HS-5 (cell line): ENCODE results near the gene NFYC.
"Not testable (repeated sequence)": the region's sequence is repeated elsewhere in the genome, so short reads cannot be mapped to it uniquely, and the experiment has no call there.

Experiments
- DNase-seq: peaks from one replicate; pipeline ENCODE4 v3.0.0-alpha.2; 2012; ENCODE audit warnings: low read depth

NFYC gene

DNA sequence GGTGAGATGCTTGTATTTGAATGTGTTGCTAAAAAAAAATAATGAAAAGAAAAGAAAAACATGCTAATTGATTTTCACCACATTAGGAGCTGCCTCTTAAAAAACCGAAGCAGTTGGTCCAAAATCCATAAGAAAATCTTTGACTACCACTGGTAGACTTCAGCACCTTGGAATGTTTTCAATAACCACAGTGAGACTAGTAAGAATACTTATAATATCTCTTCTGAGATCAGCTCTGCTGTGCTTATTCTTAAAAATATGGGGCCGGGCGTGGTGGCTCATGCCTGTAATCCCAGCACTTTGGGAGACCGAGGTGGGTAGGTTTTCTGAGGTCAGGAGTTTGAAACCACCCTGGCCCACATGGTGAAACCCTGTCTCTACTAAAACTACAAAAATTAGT lies 15.1 kb downstream of the NFYC start:
- no peak for DNase-seq

DNA sequence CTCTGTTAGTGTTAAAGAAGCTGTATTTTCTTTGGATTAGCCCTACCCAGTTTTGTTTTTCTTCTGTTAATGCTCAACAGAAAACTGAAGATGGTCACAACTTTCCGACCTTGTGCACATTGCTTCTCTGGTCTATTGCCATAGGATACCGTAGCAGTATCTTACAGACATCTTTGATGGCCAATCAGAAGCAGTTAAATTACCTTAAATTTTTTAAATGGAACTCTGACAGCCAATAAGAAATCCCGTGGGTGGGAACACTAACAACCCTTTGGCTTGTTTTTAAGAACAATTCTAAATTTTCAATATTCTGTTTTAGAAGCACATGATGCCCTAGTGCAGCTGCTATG lies 17.2 kb downstream of the NFYC start:
- peak; percentile 79 for DNase-seq

DNA sequence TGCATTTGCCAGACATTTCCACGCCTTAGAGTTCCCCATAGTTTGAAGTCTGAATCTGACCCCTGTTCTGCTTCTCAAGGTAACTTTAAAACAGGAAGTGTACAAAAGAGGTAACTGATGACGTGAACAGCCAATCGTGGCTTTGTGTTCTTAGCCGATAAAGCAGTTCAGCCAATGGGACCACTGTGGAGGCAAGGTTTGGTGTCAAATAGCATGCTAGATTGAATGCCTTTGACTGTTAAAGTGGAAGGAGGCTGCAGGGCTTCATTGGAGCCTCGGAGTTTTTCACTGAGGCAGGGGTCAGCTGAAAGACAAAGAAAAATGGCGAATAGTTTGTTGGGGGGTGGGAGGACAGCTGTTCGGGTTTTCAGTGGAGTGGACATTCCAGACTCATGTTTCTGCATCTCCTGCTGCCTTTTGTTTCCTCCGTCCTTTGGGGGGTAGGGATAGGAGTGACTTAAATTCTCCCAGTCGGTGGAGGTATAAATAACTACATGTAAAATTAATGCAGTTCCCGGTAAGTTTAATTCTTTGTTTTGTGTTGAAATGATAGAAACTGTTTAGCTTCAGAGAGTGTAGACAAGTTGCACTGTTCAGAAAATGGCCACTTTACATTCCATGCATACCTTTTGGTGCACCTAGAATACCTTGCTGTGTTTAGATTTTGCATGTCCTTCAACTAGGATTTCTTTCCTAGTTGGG lies 17.7 kb downstream of the NFYC start:
- peak; percentile 86 for DNase-seq

DNA sequence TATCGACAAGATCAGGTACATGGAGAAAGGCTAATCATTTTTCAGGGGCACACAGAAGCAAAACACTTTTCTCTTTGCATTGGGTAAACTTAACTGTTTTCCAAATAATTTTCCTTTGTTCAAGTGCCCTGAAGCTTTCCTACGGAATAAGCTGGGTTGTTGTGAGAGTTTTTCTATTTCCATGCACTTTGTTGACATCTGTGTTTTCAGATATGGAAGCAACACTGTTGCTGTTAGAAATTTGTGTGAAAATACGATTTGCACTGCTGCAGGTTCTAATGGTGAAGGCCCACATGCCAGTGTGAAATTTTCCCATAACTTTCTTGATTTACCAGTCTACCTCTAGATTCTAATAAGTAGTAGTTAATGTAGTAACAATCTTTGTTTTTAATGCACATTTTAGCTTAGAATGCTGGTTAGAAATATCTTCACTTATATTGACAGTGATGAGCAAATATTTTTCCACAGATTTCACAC lies 18.3 kb downstream of the NFYC start:
- no peak for DNase-seq

DNA sequence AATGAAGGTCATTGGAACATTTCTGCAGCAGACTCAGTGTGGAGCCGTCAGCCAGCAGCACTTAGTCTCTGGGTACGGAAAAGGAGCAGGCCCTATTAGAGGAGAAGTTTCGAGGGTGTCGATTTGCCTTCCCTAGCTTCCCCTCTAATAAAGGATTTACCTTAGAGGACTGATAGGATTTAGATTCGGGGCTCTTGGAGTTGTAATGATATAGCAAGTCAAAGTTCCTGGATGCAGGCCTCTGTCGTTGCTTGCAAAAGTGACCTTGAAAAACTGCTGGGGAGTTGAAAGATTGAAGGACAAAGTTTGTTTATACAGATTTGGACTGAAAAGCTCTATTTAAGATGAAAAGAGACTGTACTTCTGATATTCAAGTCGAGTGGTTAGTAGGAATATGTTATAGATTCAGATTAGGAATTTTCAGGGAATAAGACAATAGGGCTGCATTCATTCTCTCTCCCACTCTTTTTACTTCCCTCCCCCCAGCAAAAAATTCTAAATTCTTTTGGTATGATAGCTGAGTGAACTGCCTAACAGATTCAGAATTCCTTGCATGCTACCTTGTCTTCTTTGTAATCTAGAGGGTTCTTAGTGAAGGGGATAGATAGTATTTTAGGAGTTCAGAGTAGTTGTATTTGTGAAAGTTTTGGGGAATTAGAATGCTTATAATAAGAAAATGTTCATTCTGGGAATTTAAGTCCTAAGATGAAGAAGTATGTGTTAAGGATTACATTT lies 19.2 kb downstream of the NFYC start:
- no peak for DNase-seq

DNA sequence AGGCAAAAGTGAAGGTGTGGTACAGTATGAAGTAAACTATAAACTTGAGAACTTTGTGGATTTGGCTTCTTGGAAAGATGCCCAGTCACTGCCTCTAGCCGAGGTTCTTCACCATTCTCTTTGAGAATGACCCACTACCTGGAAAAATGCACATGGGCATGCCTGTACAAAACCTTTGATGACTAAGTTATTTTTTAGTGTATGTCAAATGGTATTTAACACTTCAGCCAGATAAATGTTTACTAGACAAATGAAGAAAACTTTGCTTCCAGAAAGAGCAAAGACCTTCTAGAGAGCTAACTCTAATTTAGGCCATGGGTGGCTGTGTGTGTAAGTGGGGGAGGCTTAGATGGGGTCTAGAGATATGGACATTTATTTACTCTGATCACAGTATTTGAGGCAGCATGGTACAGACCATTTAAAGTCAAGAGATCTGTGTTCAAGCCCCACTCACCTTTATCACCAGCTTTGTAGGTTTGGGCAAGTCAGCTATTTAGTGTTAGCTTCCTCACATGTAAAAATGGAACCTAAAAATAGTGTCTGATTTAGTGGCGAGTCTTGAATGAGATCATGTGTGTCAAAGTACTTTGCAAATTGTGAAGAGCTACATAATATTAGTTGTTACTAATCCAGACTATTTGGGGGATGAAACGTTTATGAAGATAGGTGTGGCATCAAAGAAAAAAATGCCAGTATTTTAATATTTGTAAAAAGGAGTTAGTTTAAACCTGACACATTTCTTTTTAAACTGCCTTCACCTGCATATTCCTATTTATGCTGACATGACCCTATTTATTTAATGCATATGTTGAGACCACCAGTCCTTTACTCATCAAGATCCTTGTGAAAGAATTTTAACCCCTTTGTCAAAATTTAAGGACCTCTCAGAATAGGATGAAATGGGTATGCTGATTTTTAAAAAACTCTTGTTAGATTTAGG lies 20.2 kb downstream of the NFYC start:
- DNase-seq, result no peak

DNA sequence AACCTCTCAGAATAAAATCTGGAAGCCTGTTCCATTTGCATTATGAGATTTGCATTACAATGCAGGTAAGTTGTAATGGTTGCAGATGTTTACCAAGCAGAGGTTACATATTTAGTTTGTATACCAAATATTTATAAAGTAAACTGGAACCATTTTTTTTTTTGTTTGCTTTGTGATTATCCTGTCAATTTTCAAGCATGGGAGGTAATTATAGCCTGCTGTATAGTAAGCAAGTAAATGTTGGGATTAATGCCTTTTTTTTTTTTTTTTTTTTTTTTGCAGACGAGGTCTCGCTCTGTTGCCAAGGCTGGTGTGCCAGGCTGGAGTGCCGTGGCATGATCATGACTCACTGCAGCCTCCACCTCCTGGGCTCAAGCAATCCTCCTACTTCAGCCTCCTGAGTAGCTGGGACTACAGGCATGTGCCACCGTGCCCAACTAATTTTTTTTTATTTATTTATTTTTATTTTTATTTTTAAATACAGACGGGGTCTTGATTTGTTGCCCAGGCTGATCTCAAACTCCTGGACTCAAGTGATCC lies 21.0 kb downstream of the NFYC start:
- no peak for DNase-seq

DNA sequence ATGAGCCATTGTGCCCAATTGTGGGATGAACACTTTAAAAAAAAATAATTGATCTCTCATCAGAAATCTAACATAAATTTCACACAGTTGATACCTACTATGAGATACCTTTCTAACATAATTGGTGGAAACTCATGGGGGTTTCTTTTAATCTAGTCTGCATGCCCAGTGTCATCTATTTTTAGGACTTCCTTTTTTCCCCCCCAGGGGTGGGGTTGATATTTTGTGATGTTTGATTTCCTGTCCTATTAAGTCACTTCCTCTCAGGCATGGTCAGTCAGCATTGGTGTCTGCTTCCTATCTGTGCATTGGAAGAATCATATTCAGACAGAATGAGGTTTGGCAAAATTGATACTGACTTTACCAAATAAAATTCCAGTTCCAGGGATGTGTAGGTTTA lies 21.5 kb downstream of the NFYC start:
- DNase-seq, result no peak

DNA sequence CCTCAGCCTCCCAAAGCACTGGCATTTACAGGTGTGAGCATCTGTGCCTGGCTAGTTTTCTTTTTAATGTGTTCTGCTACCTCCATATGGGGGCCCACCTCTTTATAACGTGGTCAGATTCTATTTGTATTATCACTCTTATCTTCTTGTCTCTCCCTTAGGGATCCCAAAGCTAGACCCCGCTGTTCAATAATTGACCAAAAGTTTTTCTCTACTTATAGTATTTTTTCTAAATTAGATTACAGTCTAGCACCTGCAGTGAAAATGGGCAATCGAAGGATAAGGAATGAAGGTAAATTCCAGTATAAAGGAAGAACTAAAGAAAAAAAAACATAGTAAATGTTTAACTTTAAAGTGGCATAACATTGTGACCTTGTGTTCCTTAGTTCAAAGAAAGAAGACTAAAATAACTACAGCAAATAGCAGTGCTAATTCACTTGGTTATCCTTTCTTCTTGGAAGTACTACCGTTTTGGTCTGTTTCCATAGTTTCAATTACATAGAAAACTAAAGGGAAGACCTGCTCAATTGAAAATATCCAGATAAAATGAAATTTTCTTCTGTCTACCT lies 24.1 kb downstream of the NFYC start:
- no peak for DNase-seq

DNA sequence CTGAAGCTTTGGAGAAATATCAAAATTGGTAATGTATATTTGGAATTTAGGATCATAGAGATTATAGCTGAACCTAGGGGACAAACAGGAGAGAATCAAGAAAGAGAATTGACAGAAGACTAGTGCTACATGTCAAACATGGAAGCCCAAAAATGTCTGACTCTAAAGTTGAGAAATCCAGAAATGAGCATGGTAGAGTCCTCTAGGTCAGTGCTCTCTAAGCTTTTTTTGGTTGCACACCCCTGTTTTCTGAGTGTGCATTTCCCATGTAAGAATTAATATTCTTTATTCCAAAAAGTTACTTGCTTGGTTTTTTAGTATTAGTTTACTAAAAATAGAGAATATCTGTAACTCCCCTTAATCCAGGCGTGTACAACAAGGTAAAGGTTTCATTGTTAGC lies 25.6 kb downstream of the NFYC start:
- no peak for DNase-seq

DNA sequence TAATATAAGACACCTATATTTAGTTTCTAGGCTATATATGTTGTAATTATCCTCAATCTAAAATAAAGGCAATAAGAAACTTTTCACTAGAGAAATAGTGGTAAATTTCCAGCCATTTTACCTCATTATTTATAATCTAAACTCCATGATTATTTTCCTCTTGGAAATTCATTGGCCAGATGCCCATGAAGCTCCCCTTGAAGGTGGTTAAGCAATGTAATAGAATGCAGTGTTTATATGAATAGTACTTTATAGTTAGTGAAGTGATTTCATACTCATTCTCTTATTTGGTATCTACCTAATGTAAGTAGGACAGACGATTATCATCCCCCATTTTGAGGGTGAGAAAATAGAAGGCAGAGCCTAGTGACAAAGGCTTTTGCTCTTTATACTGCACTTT lies 26.5 kb downstream of the NFYC start:
- DNase-seq, result no peak

DNA sequence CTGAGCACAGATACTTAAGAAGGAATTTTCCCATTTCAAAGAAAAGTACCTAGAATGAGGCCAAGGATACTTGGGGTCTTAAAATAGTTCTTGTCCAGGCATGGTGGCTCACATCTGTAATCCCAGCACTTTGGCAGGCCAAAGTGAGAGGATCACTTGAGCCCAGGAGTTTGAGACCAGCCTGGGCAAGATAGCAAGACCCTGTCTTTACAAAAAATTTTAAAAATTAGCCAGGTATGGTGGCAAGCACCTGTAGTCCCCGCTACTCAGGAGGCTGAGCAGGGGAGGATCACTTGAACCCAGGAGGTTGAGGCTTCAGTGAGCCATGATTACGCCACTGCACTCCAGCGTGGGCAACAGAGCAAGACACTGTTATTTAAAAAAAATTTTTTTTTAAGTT lies 29.0 kb downstream of the NFYC start:
- no peak for DNase-seq

DNA sequence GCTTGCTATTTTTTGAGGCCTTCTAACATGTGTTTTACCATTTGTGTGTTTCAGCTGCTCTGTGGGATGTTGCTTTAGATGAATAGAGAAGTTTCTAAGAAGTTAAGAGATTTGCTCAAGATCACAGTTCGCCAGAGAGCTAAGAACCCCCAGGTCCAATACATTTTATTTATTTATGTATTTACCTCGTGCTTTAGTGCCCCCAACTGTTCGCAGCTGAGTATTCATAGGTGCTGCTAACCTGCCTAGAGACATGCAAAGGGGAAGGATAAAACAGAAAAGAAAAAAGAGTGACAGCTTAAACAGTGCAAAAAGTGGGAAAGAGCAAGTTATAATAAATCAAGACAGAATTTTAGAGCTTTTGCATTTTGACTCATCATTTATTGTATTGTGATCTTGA lies 31.1 kb downstream of the NFYC start:
- no peak for DNase-seq

DNA sequence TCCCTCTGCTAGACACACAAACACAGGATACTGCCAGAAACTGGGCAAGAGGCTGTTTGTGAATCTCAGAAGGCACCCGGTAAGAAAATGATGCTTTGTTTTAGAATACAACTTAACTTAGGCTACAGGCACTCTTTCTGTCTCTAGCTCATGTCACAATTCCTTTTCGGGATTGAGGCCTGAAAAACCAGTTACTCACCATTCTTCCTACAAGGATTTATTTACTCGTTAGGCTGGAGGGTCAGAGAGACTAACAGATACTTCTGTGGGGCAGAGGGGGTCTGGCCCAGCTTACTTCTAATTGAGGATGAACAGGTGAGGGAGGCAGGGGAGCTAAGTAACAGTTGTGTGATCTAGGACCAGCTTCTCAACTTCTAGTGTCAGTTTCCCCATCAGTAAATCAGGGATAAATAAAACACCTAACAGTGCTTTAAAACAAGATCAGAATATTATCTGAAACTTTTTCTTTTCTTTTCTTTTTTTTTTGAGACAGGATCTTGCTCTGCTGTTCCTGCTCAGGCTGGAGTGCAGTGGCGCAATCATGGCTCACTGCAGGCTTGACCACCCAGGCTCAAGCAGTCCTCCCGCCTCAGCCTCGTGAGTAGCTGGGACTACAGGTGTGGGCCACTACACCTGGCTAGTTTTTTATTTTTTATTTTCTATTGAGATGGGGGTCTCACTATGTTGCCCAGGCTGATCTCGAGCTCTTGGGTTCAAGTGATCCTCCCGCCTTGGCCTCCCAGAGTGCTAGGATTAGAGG lies 31.9 kb downstream of the NFYC start:
- DNase-seq, result no peak

DNA sequence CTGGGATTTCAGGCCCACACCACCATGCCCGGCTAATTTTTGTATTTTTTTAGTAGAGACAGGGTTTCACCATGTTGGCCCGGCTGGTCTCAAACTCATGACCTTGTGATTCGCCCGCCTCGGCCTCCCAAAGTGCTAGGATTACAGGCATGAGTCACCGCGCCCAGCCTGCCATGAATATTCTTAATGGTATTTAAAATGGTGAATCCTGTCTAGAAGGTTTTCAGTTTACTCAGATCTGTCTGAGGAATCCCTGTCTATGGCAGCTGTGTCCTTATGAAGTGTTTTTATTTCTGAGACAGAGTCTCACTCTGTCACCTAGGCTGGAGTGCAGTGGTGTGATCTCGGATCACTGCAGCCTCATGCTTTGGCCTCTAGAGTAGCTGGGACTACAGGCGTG lies 36.2 kb downstream of the NFYC start:
- not testable (repeated sequence) for DNase-seq

DNA sequence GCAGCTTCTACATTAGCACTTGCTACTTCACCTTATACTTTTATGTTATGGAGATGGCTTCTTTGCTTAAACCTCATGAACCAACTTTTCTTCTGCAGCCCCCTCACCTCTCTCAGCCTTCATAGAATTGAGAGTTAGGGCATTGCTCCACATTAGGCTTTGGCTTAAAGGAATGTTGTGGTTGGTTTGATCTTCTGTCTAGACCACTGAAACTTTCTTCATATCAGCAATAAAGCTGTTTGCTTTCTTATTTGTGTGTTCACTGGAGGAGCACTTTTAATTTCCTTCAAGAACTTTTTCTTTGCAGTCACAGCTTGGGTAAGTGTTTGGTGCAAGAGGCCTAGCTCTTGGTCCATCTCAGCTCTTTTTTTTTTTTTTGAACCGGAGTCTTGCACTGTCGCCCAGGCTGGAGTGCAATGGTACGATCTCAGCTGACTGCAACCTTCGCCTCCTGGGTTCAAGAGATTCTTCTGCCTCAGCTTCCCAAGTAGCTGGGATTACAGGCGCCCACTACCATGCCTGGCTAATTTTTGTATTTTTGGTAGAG lies 37.9 kb downstream of the NFYC start:
- DNase-seq, result not testable (repeated sequence)

DNA sequence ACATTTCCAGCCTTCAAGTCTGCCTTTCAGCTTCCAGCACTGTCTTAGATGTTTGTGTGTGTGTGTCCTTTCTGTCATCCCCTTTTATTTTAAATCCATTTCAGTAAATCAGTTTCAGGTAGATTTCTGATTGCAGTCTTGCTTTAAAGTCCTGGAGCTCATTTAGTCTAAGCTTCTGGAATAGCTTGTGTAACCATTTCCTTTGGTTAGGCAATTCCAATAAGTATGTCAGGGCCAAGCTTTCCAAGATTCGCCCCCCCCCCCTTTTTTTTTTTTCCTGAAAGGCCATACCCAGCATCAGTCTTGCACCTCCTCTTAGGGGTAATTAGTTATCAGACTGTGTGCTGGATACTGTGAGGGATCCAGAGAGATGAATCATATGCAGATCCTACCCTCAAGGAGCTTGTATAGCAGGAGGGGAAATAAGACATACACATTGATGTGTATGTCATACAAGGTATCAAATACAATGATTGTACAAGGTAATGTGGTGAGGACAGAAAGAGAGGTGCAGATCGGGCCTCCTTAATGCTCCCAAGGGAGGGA lies 41.3 kb downstream of the NFYC start:
- no peak for DNase-seq

DNA sequence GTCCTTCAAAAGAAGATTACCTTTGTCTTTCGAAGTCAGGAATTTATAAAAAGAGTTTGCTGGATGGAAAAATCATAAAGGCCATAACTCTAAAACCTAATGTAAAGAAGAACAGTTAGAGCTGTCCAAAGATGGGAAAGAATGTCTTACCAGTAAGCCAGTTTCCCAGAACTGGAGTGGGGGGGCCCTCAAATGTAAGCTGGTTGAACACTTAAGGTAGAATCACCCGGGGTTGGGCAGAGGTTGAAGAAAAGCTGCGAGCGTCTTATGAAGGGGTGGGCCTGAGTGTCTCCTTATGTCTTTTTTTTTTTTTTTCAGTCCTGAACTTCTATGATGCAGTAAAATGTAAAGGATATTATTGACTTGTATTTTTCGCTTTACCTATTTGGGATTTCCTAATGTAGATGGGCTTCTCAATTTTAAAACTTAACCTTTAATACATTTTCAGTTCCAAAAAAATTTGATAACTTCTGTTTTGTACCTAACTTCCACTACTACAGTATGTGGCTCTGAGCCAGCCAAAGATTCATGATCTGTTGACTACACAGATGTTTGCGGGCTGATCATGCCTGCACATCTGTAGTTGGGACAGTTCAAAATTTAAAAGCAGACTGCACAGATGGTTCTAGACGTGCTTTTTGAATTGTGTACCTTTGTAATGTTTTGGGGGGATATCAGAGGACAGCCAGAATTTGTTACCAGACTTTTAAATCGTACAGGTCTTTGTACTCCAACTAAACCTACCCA lies 43.6 kb downstream of the NFYC start:
- DNase-seq, result no peak

DNA sequence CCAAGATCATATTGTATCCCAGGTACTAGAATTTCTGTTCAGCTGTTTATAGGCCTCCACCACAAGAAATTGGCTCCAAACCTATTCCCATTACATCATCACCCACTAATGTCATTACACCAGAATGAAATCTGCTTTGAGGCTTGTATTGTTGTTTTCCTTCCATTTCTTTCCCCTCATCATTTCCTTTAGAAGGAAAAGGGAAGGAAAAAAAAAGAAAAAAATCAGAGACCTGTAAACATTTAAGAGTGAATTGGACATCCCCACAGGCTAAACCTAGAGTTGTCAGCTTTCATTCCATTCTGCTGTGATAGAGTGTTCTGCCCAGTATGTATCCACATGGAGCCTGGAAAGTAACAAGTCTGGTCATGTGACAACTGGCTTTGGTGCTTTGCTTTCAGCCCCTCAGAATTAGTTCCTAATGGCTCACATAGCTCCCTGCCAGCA lies 44.6 kb downstream of the NFYC start:
- no peak for DNase-seq

DNA sequence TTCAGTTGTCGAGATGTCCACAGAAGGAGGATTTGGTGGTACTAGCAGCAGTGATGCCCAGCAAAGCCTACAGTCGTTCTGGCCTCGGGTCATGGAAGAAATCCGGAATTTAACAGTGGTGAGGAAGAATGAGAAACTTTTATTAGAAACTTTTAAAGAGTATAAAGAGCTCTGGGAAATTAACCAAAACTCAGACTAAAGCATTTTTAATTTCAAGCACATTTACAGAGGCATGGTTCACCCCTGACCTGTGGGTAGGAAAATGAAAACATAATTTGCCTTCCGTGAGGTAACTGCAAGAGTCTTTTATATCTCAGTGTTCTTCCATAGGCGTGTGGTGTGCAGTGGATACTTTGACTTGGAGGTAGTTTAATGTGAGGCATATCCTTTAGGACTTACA lies 47.3 kb downstream of the NFYC start:
- DNase-seq, result no peak
